GM12872 (cell line): ENCODE data around the gene GADD45G.

ENCODE experiments used
- TF ChIP-seq, protein P1 (sequence below): IDR thresholded peaks from 3 replicates; pipeline ENCODE4 v1.5.1; 2011; ENCODE audit warnings: low read depth, mild to moderate bottlenecking, low read length, moderate library complexity; ENCODE audit not compliant: insufficient read depth

GADD45G gene

GRCh38 chr9:89621676-89622075 lies 16.9 kb downstream of the GADD45G start:
- TF ChIP-seq, protein P1, sequence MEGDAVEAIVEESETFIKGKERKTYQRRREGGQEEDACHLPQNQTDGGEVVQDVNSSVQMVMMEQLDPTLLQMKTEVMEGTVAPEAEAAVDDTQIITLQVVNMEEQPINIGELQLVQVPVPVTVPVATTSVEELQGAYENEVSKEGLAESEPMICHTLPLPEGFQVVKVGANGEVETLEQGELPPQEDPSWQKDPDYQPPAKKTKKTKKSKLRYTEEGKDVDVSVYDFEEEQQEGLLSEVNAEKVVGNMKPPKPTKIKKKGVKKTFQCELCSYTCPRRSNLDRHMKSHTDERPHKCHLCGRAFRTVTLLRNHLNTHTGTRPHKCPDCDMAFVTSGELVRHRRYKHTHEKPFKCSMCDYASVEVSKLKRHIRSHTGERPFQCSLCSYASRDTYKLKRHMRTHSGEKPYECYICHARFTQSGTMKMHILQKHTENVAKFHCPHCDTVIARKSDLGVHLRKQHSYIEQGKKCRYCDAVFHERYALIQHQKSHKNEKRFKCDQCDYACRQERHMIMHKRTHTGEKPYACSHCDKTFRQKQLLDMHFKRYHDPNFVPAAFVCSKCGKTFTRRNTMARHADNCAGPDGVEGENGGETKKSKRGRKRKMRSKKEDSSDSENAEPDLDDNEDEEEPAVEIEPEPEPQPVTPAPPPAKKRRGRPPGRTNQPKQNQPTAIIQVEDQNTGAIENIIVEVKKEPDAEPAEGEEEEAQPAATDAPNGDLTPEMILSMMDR = no peak

DNA sequence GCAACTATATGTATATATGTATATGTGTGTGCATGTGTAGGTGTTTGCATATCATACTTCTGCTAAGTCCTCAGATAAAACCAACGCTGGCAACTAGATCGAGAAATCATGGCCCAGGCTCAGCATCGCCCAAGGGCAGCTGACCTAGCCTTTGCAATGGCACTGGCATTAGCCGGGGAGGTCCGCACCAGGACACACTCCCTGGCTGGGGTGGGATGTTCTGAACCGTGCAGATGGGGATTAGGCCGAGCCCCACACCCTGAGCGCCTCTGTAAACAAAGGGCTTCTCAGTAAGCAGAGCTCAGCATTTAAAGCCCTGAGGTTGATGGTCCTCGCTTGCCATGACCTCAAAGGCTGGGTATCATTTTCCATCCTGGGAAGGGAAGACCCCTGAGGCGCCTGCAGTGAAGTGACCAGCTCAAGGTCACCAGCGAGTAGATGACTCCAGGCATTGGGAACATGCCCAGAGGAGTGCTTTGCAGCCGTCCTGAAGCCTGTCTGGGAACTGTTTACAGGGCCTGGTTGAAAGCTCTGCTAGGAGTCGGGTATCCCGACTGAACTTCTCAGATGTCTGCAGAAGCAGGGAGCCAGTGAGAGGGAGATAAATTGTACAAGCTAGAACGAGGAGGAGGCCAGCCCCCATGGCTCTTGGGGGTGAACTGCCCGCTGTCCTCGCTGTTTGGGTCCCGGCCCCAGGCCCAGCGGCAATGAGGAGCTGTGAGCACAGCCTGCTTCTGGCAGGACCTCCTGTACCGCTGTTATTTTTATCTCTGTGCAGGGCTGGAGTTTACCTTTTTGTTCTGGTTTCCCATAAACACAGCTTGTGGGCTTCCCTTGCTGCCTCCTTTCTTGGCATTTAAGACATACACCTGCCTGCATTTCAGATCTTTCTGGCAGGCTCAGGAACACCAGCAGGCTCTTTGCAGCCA lies 18.4 kb downstream of the GADD45G start:
- TF ChIP-seq, protein P1 = no peak

GRCh38 chr9:89623925-89624420 lies 19.2 kb downstream of the GADD45G start:
- TF ChIP-seq, protein P1 = no peak

- TF ChIP-seq, protein P1 = no peak
Observed at GRCh38 chr9:89625721-89626687, 21.2 kb downstream of the GADD45G start.

- TF ChIP-seq, protein P1 = no peak
Observed at GRCh38 chr9:89626741-89627265, 22.0 kb downstream of the GADD45G start.

DNA sequence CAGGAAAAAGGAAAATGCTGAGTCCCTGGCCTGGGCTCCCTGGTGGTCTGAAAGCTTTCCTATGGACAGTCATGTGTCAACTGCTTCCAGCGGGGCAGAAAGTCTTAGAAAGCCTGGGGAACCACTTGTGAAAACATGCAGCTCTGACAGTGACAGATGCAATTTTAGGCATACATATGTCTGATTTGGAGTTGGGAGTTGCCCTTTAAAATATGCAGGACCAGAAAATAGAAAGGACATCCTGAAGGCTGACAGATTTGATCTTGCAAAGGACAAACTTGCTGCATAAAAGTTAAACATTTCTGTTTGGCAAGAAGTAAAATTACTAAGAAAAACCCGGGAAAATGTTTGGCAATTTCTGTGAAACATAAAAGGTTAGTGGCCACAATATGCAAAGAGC lies 23.8 kb downstream of the GADD45G start:
- TF ChIP-seq, protein P1 = no peak
